PFSK-1 (cell line): ENCODE data around the gene RPGRIP1L.

ENCODE experiments used
- POLR2AphosphoS5 ChIP-seq: IDR thresholded peaks from 2 replicates; pipeline ENCODE4 v1.6.1; 2012; ENCODE audit warnings: low read depth, mild to moderate bottlenecking, control low read depth, low read length, moderate library complexity
- REST ChIP-seq, 2 experiments: IDR thresholded peaks; 2 replicates each; pipeline versions ENCODE4 v1.6.1 to v1.8.0; 2011 to 2012; ENCODE audit warnings: low read depth in 2 of 2, low read length in 2 of 2, control low read depth in 1 of 2, inconsistent platforms in 1 of 2, mild to moderate bottlenecking in 1 of 2, moderate library complexity in 1 of 2; ENCODE audit not compliant: insufficient read depth in 1 of 2

- TF ChIP-seq REST (IDR thresholded peaks at IDR 0.05; ENCODE audit: insufficient read depth in 1 of 2, low read depth in 2 of 2, low read length in 2 of 2) (no peak), POLR2AphosphoS5 (no peak)
Measured at GRCh38 chr16:53636978-53637377, 66.7 kb downstream of the RPGRIP1L start.
